HCT116 (cell line): ENCODE data around the gene NDUFA3. TPM values are rescaled to one million over a fixed set of nuclear protein-coding genes. Genes with fewer than 3 reads are reported as not detected.

Source experiments
- ATAC-seq: fragments of 200-7000 bp; cut with Tn5 transposase; 2 replicates; pipeline ENCODE4 v1.9.1; 2020; ENCODE audit warnings: mild to moderate bottlenecking, moderate library complexity
- BruUV-seq: library from RNA; stranded (reverse); fragments of 400-500 nt; replicated peaks from 2 replicates; lab custom pipeline; 2021; lab: Mats Ljungman, UMichigan
- CTCF ChIA-PET: fragments of 300-600 bp; sonication (Branson Sonifier 250); formaldehyde crosslinking; loops from one replicate; lab custom pipeline; 2021; ENCODE audit warnings: antibody characterized with exemption; lab: Charles Lee
- POLR2A ChIA-PET: fragments of 300-600, 350-600 bp; sonication (Branson Sonifier 250); formaldehyde crosslinking; loops from one replicate; lab custom pipeline; 2021; ENCODE audit warnings: antibody characterized with exemption; lab: Charles Lee
- RAD21 ChIA-PET, 2 experiments: fragments of 300-600 bp; sonication (Branson Sonifier 250); formaldehyde crosslinking; loops; one replicate each; lab custom pipeline; 2023; ENCODE audit warnings: low total read pairs in 2 of 2; ENCODE audit not compliant: uncharacterized antibody in 2 of 2, unreplicated experiment in 2 of 2, low non-redundant PET in 1 of 2; lab: Charles Lee
- DNase-seq: peaks from one replicate; pipeline ENCODE4 v3.0.0-alpha.2; 2010; ENCODE audit warnings: low read depth, low spot score
- H2AFZ ChIP-seq: fragments of 200-600 bp; shearing (Covaris generic), sonication (generic); 2 replicates; pipeline ENCODE4 v1.6.1; 2017; ENCODE audit warnings: low read depth, mixed run types, mixed read lengths, antibody characterized with exemption, low read length; ENCODE audit not compliant: poor library complexity, severe bottlenecking
- H3K27ac ChIP-seq: 2 replicates; pipeline ENCODE4 v1.5.1; 2012; ENCODE audit warnings: low read depth, low read length
- H3K27me3 ChIP-seq: fragments of 200-600 bp; sonication (generic); 2 replicates; pipeline ENCODE4 v1.6.1; 2016; ENCODE audit warnings: mixed run types, low read length, mixed read lengths; ENCODE audit not compliant: insufficient read depth
- H3K36me3 ChIP-seq, 2 experiments: fragments of 200-500 bp in 1 of 2; fragments of 200-600 bp in 1 of 2; sonication (Bioruptor generic) in 1 of 2; sonication (generic) in 1 of 2; 2 replicates each; pipeline versions ENCODE4 v1.5.1 to v1.6.1; 2014 to 2016; ENCODE audit warnings: low read length in 2 of 2, inconsistent platforms in 1 of 2, mixed read lengths in 1 of 2, mixed run types in 1 of 2; ENCODE audit not compliant: insufficient read depth in 2 of 2, control insufficient read depth in 1 of 2
- H3K4me1 ChIP-seq, 2 experiments: fragments of 200-600 bp in 1 of 2; sonication (generic) in 1 of 2; 2 replicates each; pipeline versions ENCODE4 v1.5.1 to v1.6.1; 2012 to 2017; ENCODE audit warnings: low read length in 2 of 2, inconsistent platforms in 1 of 2, mild to moderate bottlenecking in 1 of 2, mixed read lengths in 1 of 2, mixed run types in 1 of 2, moderate library complexity in 1 of 2; ENCODE audit not compliant: insufficient read depth in 2 of 2, control insufficient read depth in 1 of 2
- H3K4me2 ChIP-seq: fragments of 200-600 bp; sonication (generic); 2 replicates; pipeline ENCODE4 v1.6.1; 2017; ENCODE audit warnings: mixed run types, low read length, mixed read lengths
- H3K4me3 ChIP-seq, 2 experiments: fragments of 200-600 bp in 1 of 2; sonication (generic) in 1 of 2; replicated peaks in 1 of 2; 2 replicates each; pipeline ENCODE4 v1.5.1; 2011 to 2016; ENCODE audit warnings: low read length in 2 of 2, control low read depth in 1 of 2, low read depth in 1 of 2, mild to moderate bottlenecking in 1 of 2, mixed read lengths in 1 of 2, mixed run types in 1 of 2
- H3K79me2 ChIP-seq: fragments of 200-600 bp; sonication (generic); 2 replicates; pipeline ENCODE4 v1.6.1; 2017; ENCODE audit warnings: mild to moderate bottlenecking, mixed run types, low read length, moderate library complexity, mixed read lengths; ENCODE audit not compliant: insufficient read depth
- H3K9ac ChIP-seq: fragments of 200-600 bp; sonication (generic); 2 replicates; pipeline ENCODE4 v1.6.1; 2016; ENCODE audit warnings: low read length, mixed read lengths
- H3K9me2 ChIP-seq: fragments of 200-600 bp; sonication (generic), shearing (Covaris generic); 2 replicates; pipeline ENCODE4 v1.6.1; 2017; ENCODE audit warnings: mixed run types, mild to moderate bottlenecking, moderate library complexity; ENCODE audit not compliant: insufficient read depth
- H3K9me3 ChIP-seq, 2 experiments: fragments of 200-500 bp in 1 of 2; fragments of 200-600 bp in 1 of 2; sonication (Bioruptor generic) in 1 of 2; sonication (generic) in 1 of 2; 2 replicates each; pipeline ENCODE4 v1.6.1; 2014 to 2017; ENCODE audit warnings: low read length in 2 of 2, mixed read lengths in 2 of 2, inconsistent platforms in 1 of 2, low read depth in 1 of 2, mild to moderate bottlenecking in 1 of 2, mixed run types in 1 of 2, moderate library complexity in 1 of 2; ENCODE audit not compliant: control insufficient read depth in 1 of 2, insufficient read depth in 1 of 2
- H4K20me1 ChIP-seq: fragments of 200-600 bp; sonication (generic), shearing (Covaris generic); 2 replicates; pipeline ENCODE4 v1.6.1; 2017; ENCODE audit warnings: mixed run types, mild to moderate bottlenecking, moderate library complexity; ENCODE audit not compliant: insufficient read depth
- CBX3 ChIP-seq: IDR thresholded peaks from 2 replicates; pipeline ENCODE4 v1.6.1; 2012; ENCODE audit warnings: low read depth
- EGR1 ChIP-seq: IDR thresholded peaks from 2 replicates; pipeline ENCODE4 v1.6.1; 2012; ENCODE audit warnings: low read depth
- FOSL1 ChIP-seq: IDR thresholded peaks from 2 replicates; pipeline ENCODE4 v1.6.1; 2012; ENCODE audit warnings: low read depth
- JUND ChIP-seq: IDR thresholded peaks from 2 replicates; pipeline ENCODE4 v1.6.1; 2012
- REST ChIP-seq: IDR thresholded peaks from 2 replicates; pipeline ENCODE4 v1.6.1; 2012; ENCODE audit warnings: low read depth
- SIN3A ChIP-seq: IDR thresholded peaks from 2 replicates; pipeline ENCODE4 v1.6.1; 2012; ENCODE audit warnings: low read depth
- SP1 ChIP-seq: IDR thresholded peaks from 2 replicates; pipeline ENCODE4 v1.6.1; 2012; ENCODE audit warnings: low read depth
- TCF7L2 ChIP-seq: IDR thresholded peaks from 2 replicates; pipeline ENCODE4 v1.7.0; 2011; ENCODE audit warnings: borderline replicate concordance, inconsistent platforms; ENCODE audit not compliant: insufficient read depth, insufficient read length; ENCODE audit errors: extremely low read depth
- ZNF274 ChIP-seq: fragments of 200-500 bp; sonication (Bioruptor generic); IDR thresholded peaks from 2 replicates; pipeline ENCODE4 v1.6.1; 2014; ENCODE audit warnings: mild to moderate bottlenecking, low read depth, low read length, inconsistent platforms
- intact Hi-C: fragments of 100-400 bp; cut with micrococcal nuclease; formaldehyde crosslinking; loops from 2 replicates; pipeline ENCODE4 v1.10.0; 2022
- total RNA-seq: library from RNA; stranded (reverse); gene quantifications from one replicate; pipeline ENCODE4 v1.2.1, GENCODE V29; 2021; ENCODE audit not compliant: unreplicated experiment
- TF ChIP-seq, protein P1 (sequence below), 3 experiments: fragments of 200-600 bp in 1 of 3; sonication (generic) in 1 of 3; IDR thresholded peaks in 2 of 3; conservative IDR thresholded peaks in 1 of 3; 2 replicates each; pipeline ENCODE4 v1.5.1; 2012 to 2017; ENCODE audit warnings: low read depth in 2 of 3, low read length in 2 of 3, antibody characterized with exemption in 1 of 3, borderline replicate concordance in 1 of 3, control low read depth in 1 of 3, mild to moderate bottlenecking in 1 of 3, mixed read lengths in 1 of 3, mixed run types in 1 of 3, moderate library complexity in 1 of 3; ENCODE audit not compliant: insufficient read depth in 1 of 3
- TF ChIP-seq, protein P2 (sequence below): IDR thresholded peaks from 2 replicates; pipeline ENCODE4 v1.6.1; 2012

NDUFA3 gene
- total RNA-seq, 1 experiment from 2014 or later, result 149 TPM

GRCh38 chr19:54077334-54077733, 25.3 kb upstream of the NDUFA3 start:
- DNase-seq (no peak), ATAC-seq (no peak)
- intact Hi-C loops, result no loop called here
- no peaks in the 10 kb centered on the region for H3K79me2 ChIP-seq
- H3K4me1 ChIP-seq, result no peaks in the 10 kb centered on the region
- no peaks in the 10 kb centered on the region for H3K27me3 ChIP-seq
- H4K20me1 ChIP-seq, result no peaks in the 10 kb centered on the region
- H3K27ac ChIP-seq, result no peak overlapping the region
- no peak overlapping the region for H3K4me3 ChIP-seq
- no TSS peak for BruUV-seq
- no peaks in the 10 kb centered on the region for H3K36me3 ChIP-seq
- no peak overlapping the region for H3K9ac ChIP-seq
- H3K9me3 ChIP-seq, result peaks cover 0 to 7% of the 10 kb centered on the region in 2 experiments; a peak in 1 of 4 replicates
- H2AFZ ChIP-seq, result no peak overlapping the region
- ChIA-PET CTCF (no interaction called here), POLR2A (no interaction called here), RAD21 (no interaction called here)
- no peak for TF ChIP-seq SP1
- no peak for TF ChIP-seq JUND
- TF ChIP-seq, protein P1, sequence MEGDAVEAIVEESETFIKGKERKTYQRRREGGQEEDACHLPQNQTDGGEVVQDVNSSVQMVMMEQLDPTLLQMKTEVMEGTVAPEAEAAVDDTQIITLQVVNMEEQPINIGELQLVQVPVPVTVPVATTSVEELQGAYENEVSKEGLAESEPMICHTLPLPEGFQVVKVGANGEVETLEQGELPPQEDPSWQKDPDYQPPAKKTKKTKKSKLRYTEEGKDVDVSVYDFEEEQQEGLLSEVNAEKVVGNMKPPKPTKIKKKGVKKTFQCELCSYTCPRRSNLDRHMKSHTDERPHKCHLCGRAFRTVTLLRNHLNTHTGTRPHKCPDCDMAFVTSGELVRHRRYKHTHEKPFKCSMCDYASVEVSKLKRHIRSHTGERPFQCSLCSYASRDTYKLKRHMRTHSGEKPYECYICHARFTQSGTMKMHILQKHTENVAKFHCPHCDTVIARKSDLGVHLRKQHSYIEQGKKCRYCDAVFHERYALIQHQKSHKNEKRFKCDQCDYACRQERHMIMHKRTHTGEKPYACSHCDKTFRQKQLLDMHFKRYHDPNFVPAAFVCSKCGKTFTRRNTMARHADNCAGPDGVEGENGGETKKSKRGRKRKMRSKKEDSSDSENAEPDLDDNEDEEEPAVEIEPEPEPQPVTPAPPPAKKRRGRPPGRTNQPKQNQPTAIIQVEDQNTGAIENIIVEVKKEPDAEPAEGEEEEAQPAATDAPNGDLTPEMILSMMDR (IDR thresholded peaks at IDR 0.05 in 2 of 3, conservative IDR thresholded peaks at IDR 0.05 in 1 of 3; ENCODE audit: borderline replicate concordance in 1 of 3, insufficient read depth in 1 of 3, low read depth in 2 of 3, low read length in 2 of 3), result no peak
- TF ChIP-seq, protein P2, sequence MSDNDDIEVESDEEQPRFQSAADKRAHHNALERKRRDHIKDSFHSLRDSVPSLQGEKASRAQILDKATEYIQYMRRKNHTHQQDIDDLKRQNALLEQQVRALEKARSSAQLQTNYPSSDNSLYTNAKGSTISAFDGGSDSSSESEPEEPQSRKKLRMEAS, result no peak
- no peaks in the 10 kb centered on the region for H3K9me2 ChIP-seq
- no peak overlapping the region for H3K4me2 ChIP-seq

DNA sequence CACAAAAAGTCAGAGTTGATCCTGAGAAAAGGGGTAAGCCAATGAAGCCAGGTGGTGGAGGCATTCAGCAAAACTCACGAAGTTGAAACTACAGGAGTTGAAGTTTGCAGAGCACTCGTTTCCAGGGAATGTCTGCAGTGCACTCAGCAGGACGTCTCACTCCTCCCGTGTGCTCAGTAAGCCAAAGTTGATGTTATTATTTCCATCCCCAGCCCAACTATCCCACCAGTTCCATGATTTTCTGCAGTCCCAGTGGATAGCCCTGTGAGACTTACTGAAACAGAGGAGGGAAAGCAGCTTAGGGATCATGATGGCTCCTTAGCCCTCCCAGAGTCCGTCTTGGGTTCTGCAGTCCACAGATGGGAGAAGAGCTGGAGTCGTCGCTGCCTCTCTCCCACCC, 21.6 kb upstream of the NDUFA3 start, which contains the start of gene TARM1:
Gene TARM1 (minus strand): TSS at position 334 of the 400 bp plus-strand sequence. CDS start 25 bp downstream, at position 309.
- BruUV-seq, result no TSS peak
- peak; percentile 27; the same call in 1 of the 2 replicates for ATAC-seq
- TF ChIP-seq, protein P2, result no peak
- no peak for TF ChIP-seq ZNF274
- TF ChIP-seq EGR1, result no peak
- no peak for TF ChIP-seq SP1
- TF ChIP-seq REST, result no peak
- no peak for TF ChIP-seq CBX3
- no peak for TF ChIP-seq TCF7L2
- no peak for TF ChIP-seq FOSL1
- no peak for TF ChIP-seq SIN3A
- TF ChIP-seq, protein P1 (IDR thresholded peaks at IDR 0.05 in 2 of 3, conservative IDR thresholded peaks at IDR 0.05 in 1 of 3; ENCODE audit: borderline replicate concordance in 1 of 3, insufficient read depth in 1 of 3, low read depth in 2 of 3, low read length in 2 of 3), result no peak

More for the DNA sequence above, 21.6 kb upstream of the NDUFA3 start, which contains the start of gene TARM1:
- H3K9me3 ChIP-seq, result peaks cover 0 to 7% of the 10 kb centered on the region in 2 experiments; a peak in 1 of 4 replicates
- ChIA-PET POLR2A (interaction anchor here (0.9 kb wide), 1 partner anchor 56 kb away, joined by 3 read pairs; the partner anchor contains the start of gene CNOT3), RAD21 (no interaction called here), CTCF (no interaction called here)
- H3K9me2 ChIP-seq, result no peaks in the 10 kb centered on the region
- H4K20me1 ChIP-seq, result no peaks in the 10 kb centered on the region
- DNase-seq, result no peak
- H3K27me3 ChIP-seq, result no peaks in the 10 kb centered on the region
- H3K9ac ChIP-seq, result no peak within 1 kb of the TSS
- H3K4me2 ChIP-seq, result no peak within 1 kb of the TSS
- H3K4me1 ChIP-seq, result no peaks in the 10 kb centered on the region
- no peaks in the 10 kb centered on the region for H3K79me2 ChIP-seq
- no peaks in the 10 kb centered on the region for H3K36me3 ChIP-seq
- intact Hi-C loops, result no loop called here
- H3K4me3 ChIP-seq, result no peak within 1 kb of the TSS
- H2AFZ ChIP-seq, result no peak within 1 kb of the TSS
- H3K27ac ChIP-seq, result no peak within 1 kb of the TSS
